Fibroblast of skin of right biceps (primary cell): ENCODE results near the gene GC.
"Not testable (repeated sequence)": the region's sequence is repeated elsewhere in the genome, so short reads cannot be mapped to it uniquely, and the experiment has no call there.

Experiments used
- DNase-seq: peaks from one replicate; pipeline ENCODE4 v3.0.0-alpha.2; 2013

Gene GC

DNA sequence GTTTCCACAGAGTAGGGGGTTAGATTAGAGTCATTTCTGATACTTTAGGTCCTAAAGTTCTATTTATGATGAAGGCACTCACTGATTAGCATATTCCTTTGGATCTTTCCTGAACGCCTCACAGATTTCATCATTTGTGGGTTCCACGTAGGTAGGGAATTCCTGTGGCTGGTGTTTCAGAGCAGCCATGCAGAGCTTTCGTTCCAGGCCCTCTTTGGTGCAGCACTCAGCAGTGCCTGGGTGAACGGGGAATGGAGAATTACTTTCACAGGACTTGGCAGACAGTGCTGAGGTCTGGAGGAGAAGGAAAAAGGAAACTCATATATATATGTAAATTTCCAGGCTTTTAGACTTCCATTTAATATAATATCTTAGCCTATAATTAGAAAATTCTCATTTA is 18.5 kb downstream of the GC start:
- peak; percentile 24 for DNase-seq

- no peak for DNase-seq
Observed at GRCh38 chr4:71752383-71753042, 31.4 kb downstream of the GC start.

GRCh38 chr4:71749008-71749594 is 34.8 kb downstream of the GC start:
- DNase-seq, result no peak

DNA sequence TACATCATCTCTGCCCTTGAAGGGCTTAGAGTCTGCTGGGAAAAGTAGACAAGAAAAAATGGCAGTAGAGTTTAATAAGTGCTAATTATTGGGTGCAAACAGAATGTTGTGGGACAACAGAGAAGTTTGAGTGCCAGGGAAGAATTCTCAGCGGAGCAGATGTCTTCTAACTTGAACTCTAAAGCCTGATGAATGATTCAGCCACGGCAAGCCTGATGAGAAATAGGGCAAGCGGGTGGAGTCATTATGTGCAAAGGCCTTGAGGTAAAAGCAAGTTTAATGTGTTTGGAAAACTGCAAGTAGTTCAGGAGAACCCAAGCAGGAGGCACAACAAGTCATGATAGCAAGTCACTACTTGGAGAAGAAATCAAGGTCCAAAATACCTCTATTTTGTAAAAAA is 37.5 kb downstream of the GC start:
- DNase-seq, result no peak

DNA sequence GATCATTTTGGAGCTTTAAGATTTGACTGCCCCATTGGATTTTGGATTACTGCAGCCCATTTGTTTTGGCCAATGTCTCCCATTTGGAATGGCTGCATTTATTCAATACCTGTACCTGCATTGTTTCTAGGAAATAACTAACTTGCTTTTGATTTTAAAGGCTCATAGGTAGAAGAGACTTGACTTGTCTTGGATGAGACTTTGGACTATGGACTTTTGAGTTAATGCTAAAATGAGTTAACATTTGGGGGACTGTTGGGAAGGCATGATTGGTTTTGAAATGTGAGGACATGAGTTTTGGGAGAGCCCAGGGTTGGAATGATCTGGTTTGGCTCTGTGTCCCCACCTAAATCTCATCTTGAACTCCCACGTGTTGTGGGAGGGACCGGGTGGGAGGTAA is 45.1 kb downstream of the GC start:
- not testable (repeated sequence) for DNase-seq

DNA sequence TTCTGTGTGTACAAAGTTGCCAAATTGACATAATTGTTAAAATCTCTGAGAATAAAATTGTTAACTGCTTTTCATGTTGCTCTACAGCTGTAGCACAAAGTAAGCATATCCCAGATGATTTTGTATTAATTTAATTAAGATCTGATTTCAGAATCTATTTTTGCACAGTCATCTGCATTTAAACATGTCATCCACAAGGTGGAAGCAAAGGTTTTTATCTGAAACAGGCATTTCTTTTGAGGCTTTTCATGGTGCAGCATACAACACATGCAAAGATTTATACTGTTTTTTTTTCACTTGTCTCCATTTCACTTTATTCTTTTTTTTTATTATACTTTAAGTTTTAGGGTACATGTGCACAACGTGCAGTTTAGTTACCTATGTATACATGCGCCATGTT is 51.2 kb downstream of the GC start:
- DNase-seq, result peak; percentile 21

DNA sequence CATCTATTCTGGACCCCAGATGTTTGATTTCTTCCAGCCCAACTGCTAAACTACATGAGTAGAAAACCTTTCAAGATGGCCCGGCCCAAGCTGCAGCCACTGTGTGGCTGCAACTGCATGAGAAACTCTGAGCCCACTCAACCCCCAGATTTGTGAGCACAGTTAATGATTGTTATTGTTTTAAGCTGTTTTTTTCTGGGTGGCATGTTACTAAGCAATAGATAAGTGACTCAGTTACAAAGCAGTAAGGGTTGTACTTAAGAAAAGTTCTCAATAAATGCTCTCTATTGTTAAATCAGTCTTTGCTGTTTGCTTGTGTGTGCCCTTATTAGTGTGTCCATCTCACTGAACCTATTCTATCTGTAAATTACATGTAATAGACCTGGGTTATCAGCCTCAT is 51.8 kb downstream of the GC start:
- DNase-seq, result no peak

DNA sequence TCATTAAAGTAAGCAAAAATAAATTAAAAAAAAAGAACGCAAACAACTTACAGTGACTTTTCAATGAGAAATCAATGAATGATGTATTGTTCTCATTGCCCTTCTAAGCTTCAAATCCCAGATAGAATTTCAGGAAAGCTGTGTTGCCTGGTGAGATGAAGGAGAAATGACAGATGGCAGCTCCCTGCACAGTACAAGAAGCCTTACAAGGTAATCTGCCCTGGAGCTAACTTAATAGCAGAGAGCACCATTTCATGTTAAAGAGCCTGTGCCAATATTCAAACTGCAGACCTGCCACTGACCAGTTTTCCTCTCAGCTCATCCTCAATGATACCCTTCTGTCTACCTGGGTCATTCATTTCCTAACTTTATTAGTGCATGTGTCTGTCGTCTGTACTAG is 54.0 kb downstream of the GC start:
- no peak for DNase-seq

- peak; percentile 58 for DNase-seq
Observed at GRCh38 chr4:71713611-71714203, 70.2 kb downstream of the GC start.

DNA sequence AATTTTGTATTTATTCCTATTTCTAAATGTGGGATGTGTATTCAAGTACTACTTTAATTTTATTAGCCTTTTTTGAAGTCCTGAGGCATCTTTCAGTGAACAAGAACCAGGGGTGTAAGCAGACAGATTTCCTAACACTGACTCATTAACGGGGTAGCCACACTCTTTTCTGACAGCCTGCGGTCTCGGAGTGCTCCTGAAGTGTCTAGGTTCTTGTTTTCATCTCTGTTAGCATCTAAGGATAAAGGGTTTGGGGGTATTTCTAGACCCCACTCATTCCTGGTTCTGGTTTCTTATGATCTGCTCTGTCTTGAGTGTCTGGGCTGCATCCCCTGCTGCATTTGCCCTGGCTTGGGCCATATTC is 71.9 kb downstream of the GC start:
- peak; percentile 1 for DNase-seq

- DNase-seq, result no peak
Observed at GRCh38 chr4:71711044-71711984, 72.6 kb downstream of the GC start.

DNA sequence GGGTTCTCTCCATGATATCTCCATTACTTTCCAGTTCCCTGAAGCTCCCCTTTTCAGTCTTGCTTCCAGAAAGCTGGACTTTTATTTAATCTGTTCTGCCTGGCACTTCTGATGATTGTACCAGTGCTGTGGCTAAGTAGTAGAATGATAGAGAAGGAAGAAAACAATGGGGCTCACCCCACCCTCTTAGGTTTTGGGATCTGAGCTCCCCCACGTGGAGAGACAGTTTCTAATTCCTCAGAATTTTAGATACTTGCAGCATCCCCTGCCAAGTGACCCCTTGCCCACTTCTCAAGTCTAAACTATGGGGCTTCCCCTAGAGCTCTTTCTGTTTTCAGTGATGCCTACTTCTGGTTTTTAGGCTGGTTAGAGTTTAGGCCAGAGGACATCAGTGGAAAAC is 73.9 kb downstream of the GC start:
- DNase-seq, result peak; percentile 3

GRCh38 chr4:71698141-71698540 is 85.7 kb downstream of the GC start:
- DNase-seq, result no peak

- no peak for DNase-seq
Observed at GRCh38 chr4:71697031-71697430, 86.8 kb downstream of the GC start.

- DNase-seq, result peak; percentile 14
Observed at GRCh38 chr4:71694961-71695360, 88.9 kb downstream of the GC start.

- no peak for DNase-seq
Observed at GRCh38 chr4:71692963-71693362, 90.9 kb downstream of the GC start.

- no peak for DNase-seq
Observed at GRCh38 chr4:71692198-71692597, 91.7 kb downstream of the GC start.
